ENCODE results near the gene HARBI1. TPM values are rescaled to one million over a fixed set of nuclear protein-coding genes. Genes with fewer than 3 reads are reported as not detected.

HARBI1 gene
- total and polyA plus RNA-seq, 2 of the 8 experiments (the other 6 are each of a cell fraction or from before 2014, with no cell fraction given) = 3.8 to 5.1 TPM

DNA sequence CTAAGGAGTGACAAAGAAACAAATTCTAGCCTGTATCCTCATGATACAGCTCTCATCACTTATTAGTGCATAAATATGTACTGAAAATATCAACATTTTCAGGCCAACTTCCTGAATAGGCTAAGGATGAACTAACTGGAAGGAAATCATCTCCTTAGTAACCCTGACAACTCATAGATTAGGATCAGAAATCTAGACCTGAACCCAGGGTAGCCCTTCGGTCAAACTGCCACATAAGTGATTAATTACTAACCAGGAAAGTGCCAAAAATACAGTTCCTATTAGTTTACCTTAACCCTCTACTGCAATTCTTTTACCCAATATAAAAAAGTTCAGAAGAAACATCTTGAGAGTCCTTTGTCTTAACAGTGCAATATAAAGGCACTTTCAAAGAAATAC, 63.2 kb downstream of the HARBI1 start (continued):
- TF ChIP-seq, protein P1, sequence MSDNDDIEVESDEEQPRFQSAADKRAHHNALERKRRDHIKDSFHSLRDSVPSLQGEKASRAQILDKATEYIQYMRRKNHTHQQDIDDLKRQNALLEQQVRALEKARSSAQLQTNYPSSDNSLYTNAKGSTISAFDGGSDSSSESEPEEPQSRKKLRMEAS (IDR thresholded peaks at IDR 0.05) = no peak
- TF ChIP-seq SIX5 (IDR thresholded peaks at IDR 0.05; ENCODE audit: low read depth, low read length) = no peak

Other genes with a start within 250 kb of the HARBI1 start
- 309 and 338 TPM in 2 replicates for gene MDK, start 235.6 kb downstream of the HARBI1 start, total RNA-seq (2021; fragmentation: NEBNext Ultra II Directional; extraction: Animal tissue kit (Norgen Biotek cat#: 25700))
- 606 and 948 TPM in 2 replicates for gene MDK, start 235.6 kb downstream of the HARBI1 start, polyA plus RNA-seq (2011; rRNA removed)
- 0.63 and 1.1 TPM in 2 replicates for gene CHRM4, start 225.5 kb downstream of the HARBI1 start, total RNA-seq (2021; fragmentation: NEBNext Ultra II Directional; extraction: Animal tissue kit (Norgen Biotek cat#: 25700))
- gene CHRM4, start 225.5 kb downstream of the HARBI1 start, polyA plus RNA-seq (2011; rRNA removed) = 1.3 and 2.2 TPM in 2 replicates
- 35.6 and 37.4 TPM in 2 replicates for gene AMBRA1, start 23.2 kb downstream of the HARBI1 start, total RNA-seq (2021; fragmentation: NEBNext Ultra II Directional; extraction: Animal tissue kit (Norgen Biotek cat#: 25700))
- 14.2 and 22.5 TPM in 2 replicates for gene AMBRA1, start 23.2 kb downstream of the HARBI1 start, polyA plus RNA-seq (2011; rRNA removed)
- gene ATG13, start 326 bp upstream of the HARBI1 start, total RNA-seq (2021; fragmentation: NEBNext Ultra II Directional; extraction: Animal tissue kit (Norgen Biotek cat#: 25700)) = 77.4 and 82.2 TPM in 2 replicates
- 65.0 and 99.4 TPM in 2 replicates for gene ATG13, start 326 bp upstream of the HARBI1 start, polyA plus RNA-seq (2011; rRNA removed)
- gene ARHGAP1, start 83.4 kb upstream of the HARBI1 start, total RNA-seq (2021; fragmentation: NEBNext Ultra II Directional; extraction: Animal tissue kit (Norgen Biotek cat#: 25700)) = 58.8 and 63.3 TPM in 2 replicates
- gene ARHGAP1, start 83.4 kb upstream of the HARBI1 start, polyA plus RNA-seq (2011; rRNA removed) = 28.6 and 42.8 TPM in 2 replicates
- 10.7 and 11.0 TPM in 2 replicates for gene ZNF408, start 83.8 kb upstream of the HARBI1 start, total RNA-seq (2021; fragmentation: NEBNext Ultra II Directional; extraction: Animal tissue kit (Norgen Biotek cat#: 25700))
- 11.0 and 16.9 TPM in 2 replicates for gene ZNF408, start 83.8 kb upstream of the HARBI1 start, polyA plus RNA-seq (2011; rRNA removed)
- not detected in 2 replicates for gene F2, start 102.0 kb upstream of the HARBI1 start, total RNA-seq (2021; fragmentation: NEBNext Ultra II Directional; extraction: Animal tissue kit (Norgen Biotek cat#: 25700))
- gene F2, start 102.0 kb upstream of the HARBI1 start, polyA plus RNA-seq (2011; rRNA removed) = 0.11 and 0.25 TPM in 2 replicates
- 185 and 192 TPM in 2 replicates for gene CKAP5, start 229.1 kb upstream of the HARBI1 start, total RNA-seq (2021; fragmentation: NEBNext Ultra II Directional; extraction: Animal tissue kit (Norgen Biotek cat#: 25700))
- gene CKAP5, start 229.1 kb upstream of the HARBI1 start, polyA plus RNA-seq (2011; rRNA removed) = 45.2 and 64.8 TPM in 2 replicates

All from H1 (cell line).